ENCODE data around the gene PUS10.
A peak's percentile ranks its signal among the peaks of the same experiment; 100 is the strongest.

PUS10 gene

GRCh38 chr2:60965499-60965785, 52.6 kb downstream of the PUS10 start:
- no peak for DNase-seq

GRCh38 chr2:60964651-60965498, 53.2 kb downstream of the PUS10 start:
- DNase-seq: no peak

GRCh38 chr2:60963190-60963589, 54.9 kb downstream of the PUS10 start:
- no peak for DNase-seq

- DNase-seq: no peak
Measured at GRCh38 chr2:60962528-60962927, 55.5 kb downstream of the PUS10 start.

GRCh38 chr2:60961457-60961856, 56.6 kb downstream of the PUS10 start:
- peak; percentile 68 for DNase-seq

DNA sequence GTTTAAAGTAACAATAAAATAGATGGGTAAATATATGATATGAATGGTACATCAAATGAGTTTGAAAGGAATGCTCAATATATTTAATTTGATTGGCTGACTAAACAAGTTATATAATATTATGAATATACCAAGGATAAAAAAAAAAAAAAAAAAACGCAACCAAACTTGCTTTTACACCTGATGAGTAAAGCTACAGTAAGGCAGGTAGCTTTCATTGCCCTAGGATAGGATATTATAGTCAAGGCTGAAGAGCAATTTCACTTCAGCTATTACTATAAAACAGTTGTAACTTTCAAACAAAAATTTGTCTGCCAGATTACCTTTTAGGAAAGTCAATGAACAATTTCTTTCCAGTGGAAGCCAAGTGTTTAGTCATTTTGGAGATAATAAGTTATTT, 57.3 kb downstream of the PUS10 start:
- DNase-seq: no peak

GRCh38 chr2:60959501-60959900, 58.6 kb downstream of the PUS10 start:
- DNase-seq: no peak

DNA sequence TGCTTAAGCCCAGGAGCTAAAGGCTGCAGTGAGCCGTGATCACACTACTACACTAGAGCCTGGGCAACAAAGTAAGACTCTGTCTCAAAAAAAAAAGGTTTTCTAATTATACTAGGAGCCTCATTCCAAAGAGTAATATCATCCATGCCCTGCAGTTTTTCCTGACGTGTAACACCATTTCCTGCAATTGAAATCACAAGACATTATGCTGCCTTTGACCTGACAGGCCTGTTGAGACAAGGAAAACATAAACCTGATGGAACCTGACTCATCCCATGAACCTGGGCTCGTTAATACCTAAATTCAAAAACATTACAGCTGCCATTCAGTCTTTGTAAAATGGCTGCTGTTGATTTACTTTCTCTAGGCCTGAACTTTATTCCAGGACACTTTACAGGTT, 59.3 kb downstream of the PUS10 start:
- DNase-seq: peak; percentile 67

- DNase-seq: peak; percentile 64
Measured at GRCh38 chr2:60958361-60958760, 59.7 kb downstream of the PUS10 start.

GRCh38 chr2:60957643-60958042, 60.4 kb downstream of the PUS10 start:
- DNase-seq: no peak

- no peak for DNase-seq
Measured at GRCh38 chr2:60957224-60957623, 60.8 kb downstream of the PUS10 start.

DNA sequence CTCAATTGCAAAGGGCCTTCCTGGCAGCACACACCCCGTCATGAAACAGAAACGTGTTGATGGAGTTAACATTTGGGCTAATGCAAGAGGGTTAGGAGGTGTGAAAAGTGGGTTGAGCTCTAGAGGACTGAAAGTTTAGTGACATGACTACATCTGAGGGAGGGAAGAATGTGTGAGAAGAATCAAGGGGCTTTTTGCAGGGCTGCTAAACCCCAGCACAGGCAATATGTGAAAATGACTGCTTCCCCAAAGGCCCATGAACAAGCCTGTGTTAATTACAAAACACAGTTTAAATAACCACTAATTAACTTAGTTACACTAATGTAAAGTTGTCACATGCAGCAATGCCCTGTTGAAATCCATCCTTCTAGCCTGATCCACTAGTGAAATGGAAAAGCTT, 63.9 kb downstream of the PUS10 start:
- DNase-seq: no peak

GRCh38 chr2:60948926-60949579, 69.0 kb downstream of the PUS10 start:
- DNase-seq: no peak

GRCh38 chr2:60948161-60948560, 69.9 kb downstream of the PUS10 start:
- DNase-seq: no peak

GRCh38 chr2:60947056-60947455, 71.0 kb downstream of the PUS10 start:
- DNase-seq: no peak

DNA sequence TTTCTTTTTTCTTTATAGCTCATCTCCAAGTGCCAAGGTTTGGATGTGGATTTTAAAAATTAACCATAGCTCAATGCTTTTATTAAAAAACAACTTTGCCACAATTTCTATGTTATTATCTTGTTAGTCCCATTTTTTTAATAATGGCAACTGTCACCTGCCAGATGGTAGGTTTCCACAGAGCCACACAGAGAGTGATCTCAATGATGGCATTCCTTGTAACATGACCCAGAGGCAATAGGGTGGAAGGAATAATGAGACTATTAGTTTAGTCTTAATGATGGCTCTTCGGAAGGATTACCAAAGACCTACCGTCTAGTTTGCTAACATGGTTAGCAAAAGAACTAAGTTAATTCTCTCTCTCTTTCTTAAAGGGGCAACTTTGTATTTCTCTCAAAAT, 72.7 kb downstream of the PUS10 start:
- no peak for DNase-seq

GRCh38 chr2:60939622-60940021, 78.4 kb downstream of the PUS10 start:
- DNase-seq: no peak

DNA sequence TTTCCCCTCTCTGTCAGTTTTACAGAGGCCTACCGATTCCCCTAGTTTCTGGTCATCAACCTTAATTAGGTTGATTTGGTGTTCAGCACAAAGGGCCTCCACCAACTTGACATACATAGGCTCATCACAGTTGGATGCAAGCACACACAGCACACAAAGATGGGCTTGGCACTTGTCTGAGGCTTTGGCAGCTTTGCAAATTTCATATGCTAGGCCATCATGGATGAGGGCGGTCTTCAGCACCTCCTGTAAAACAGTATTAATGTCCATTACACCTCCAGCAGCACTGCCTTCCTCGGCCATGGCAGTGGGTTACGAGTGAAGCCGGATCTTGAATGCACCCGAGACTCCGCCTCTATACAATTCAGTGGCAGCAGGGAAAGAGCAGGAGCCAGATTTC, 79.8 kb downstream of the PUS10 start:
- DNase-seq: no peak

DNA sequence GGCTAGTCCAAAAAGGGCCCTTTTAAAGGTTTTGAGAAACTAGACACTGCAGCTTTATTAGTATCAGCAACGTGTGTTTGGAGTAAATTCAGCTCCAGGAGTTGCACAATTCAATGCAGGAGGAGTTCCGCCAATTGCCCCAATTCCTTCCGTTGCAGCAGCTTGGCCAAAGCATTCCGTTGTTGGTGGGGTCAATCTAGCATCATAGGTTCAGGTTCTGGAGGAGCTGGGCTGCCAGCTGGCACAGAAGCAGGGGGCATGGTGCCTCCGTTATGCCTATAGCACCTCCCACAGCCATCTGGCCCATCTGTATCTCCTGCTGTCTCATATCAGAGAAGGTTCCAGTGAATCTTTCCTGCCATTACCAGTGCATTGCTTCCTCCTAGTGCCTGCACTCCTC, 81.3 kb downstream of the PUS10 start:
- DNase-seq: no peak

DNA sequence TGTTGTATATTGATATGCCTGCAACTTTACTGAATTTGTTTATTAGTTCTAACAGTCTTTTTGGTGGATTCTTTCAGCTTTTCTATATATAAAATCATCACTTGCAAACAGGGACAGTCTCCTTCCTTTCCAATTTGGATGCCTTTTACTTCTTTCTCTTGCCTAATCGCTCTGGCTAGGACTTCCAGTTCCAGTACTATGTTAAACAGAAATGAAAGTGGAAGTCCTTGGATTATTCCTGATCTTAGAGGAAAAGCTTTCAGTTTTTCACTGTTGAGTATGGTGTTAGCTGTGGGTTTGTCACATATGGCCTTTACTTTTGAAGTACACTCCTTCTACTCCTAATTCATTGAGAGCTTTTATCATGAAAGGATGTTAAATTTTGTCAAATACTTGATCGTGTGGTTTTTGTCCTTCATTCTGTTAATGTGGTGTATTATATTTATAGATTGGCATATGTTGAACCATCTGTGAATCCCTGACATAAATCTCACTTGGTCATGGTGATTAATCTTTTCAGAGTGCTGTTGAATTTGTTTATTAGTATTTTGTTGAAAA, 83.8 kb downstream of the PUS10 start:
- no peak for DNase-seq

DNA sequence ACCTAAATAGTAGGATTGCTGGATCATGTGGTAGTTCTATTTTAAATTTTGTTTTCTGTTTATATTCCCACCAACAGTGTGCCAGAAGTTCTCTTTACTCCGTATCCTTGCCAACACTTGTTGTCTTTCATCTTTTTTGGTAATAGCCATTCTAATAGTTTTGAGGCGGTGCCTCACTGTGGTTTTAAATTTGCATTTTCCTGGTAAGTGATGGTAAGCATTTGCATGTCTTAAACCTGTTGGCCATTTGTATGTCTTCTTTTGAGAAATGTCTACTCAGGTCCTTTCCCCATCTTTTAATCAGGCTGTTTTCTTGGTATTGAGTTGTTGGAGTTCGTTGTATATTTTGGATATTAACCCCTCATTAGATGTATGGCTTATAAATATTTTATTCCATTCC, 85.1 kb downstream of the PUS10 start:
- DNase-seq: no peak

GRCh38 chr2:60932061-60932460, 86.0 kb downstream of the PUS10 start:
- peak; percentile 8 for DNase-seq

- DNase-seq: peak; percentile 87
Measured at GRCh38 chr2:60926741-60927552, 91.1 kb downstream of the PUS10 start.

Data from fibroblast of upper back skin (primary cell).